Tibial nerve (tissue), 4 donors: ENCODE results near the gene CGB7.
"Not testable (repeated sequence)": the region's sequence is repeated elsewhere in the genome, so short reads cannot be mapped to it uniquely, and the experiment has no call there.

Experiments used
- EP300 ChIP-seq, 2 donors: sonication (generic); formaldehyde crosslinking; IDR thresholded peaks; one replicate each; pipeline ENCODE4 v1.6.1; 2017; ENCODE audit warnings: antibody characterized with exemption in 2 of 2, mild to moderate bottlenecking in 1 of 2
- POLR2A ChIP-seq, 2 donors: fragments of 450-650 bp; IDR thresholded peaks; one replicate each; pipeline ENCODE4 v1.6.1; 2017; ENCODE audit warnings: antibody characterized with exemption in 2 of 2, mild to moderate bottlenecking in 2 of 2, moderate library complexity in 2 of 2
- TF ChIP-seq, protein P1 (sequence below), 5 experiments: fragments of 200-600 bp in 3 of 5; fragments of 450-650 bp in 2 of 5; sonication (generic) in 3 of 5; IDR thresholded peaks; one replicate each; pipeline ENCODE4 v1.5.1; 2016 to 2019; ENCODE audit warnings: antibody characterized with exemption in 5 of 5, mild to moderate bottlenecking in 3 of 5, moderate library complexity in 2 of 5

DNA sequence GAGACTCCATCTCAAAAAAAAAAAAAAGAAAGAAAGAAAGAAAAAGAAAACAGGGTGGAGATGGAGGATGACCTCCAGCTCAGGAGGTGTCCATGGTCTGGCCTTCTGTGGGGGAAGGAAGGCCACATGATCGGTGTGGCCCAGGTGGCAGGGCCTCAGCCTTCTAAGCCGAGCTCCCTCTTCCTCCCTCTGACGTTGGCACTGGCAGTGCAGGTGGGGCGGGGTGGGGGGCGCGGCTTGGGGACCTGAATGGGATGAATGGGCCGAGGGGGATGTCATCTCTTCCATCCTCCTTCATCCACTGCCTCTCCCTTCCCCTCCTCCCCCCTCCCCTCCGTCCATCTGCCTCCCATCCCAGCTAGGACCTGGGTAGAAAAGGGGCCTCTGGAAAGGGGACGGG lies 17.8 kb downstream of the CGB7 start:
- TF ChIP-seq, protein P1, sequence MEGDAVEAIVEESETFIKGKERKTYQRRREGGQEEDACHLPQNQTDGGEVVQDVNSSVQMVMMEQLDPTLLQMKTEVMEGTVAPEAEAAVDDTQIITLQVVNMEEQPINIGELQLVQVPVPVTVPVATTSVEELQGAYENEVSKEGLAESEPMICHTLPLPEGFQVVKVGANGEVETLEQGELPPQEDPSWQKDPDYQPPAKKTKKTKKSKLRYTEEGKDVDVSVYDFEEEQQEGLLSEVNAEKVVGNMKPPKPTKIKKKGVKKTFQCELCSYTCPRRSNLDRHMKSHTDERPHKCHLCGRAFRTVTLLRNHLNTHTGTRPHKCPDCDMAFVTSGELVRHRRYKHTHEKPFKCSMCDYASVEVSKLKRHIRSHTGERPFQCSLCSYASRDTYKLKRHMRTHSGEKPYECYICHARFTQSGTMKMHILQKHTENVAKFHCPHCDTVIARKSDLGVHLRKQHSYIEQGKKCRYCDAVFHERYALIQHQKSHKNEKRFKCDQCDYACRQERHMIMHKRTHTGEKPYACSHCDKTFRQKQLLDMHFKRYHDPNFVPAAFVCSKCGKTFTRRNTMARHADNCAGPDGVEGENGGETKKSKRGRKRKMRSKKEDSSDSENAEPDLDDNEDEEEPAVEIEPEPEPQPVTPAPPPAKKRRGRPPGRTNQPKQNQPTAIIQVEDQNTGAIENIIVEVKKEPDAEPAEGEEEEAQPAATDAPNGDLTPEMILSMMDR (IDR thresholded peaks at IDR 0.05) = not testable (repeated sequence)
- not testable (repeated sequence) for TF ChIP-seq EP300, POLR2A (IDR thresholded peaks at IDR 0.05)
